GM12878 (cell line): Measurements from ENCODE around the gene SLC4A8. TPM values are rescaled to one million over a fixed set of nuclear protein-coding genes. Genes with fewer than 3 reads are reported as not detected.

Experiments
- BCL11A ChIP-seq: IDR thresholded peaks from 2 replicates; pipeline ENCODE4 v1.6.1; 2011; ENCODE audit warnings: low read depth, low read length
- BHLHE40 ChIP-seq, 2 experiments: fragments of 450-650 bp in 1 of 2; IDR thresholded peaks; 2 replicates each; pipeline ENCODE4 v1.6.1; 2011 to 2017; ENCODE audit warnings: low read depth in 2 of 2, borderline replicate concordance in 1 of 2, improper control_type of control experiment in 1 of 2, low read length in 1 of 2, mild to moderate bottlenecking in 1 of 2
- CBX5 ChIP-seq: sonication (generic); IDR thresholded peaks from 2 replicates; pipeline ENCODE4 v1.6.1; 2016; ENCODE audit warnings: low read depth, moderate library complexity, mild to moderate bottlenecking, inconsistent platforms
- CREB1 ChIP-seq: IDR thresholded peaks from 2 replicates; pipeline ENCODE4 v1.6.1; 2012; ENCODE audit warnings: low read depth, mild to moderate bottlenecking, inconsistent platforms
- DPF2 ChIP-seq: fragments of 450-650 bp; IDR thresholded peaks from 2 replicates; pipeline ENCODE4 v1.6.1; 2017; ENCODE audit warnings: mild to moderate bottlenecking
- FOS ChIP-seq: IDR thresholded peaks from 3 replicates; pipeline ENCODE4 v1.6.1; 2011; ENCODE audit warnings: borderline replicate concordance; ENCODE audit not compliant: insufficient read length; ENCODE audit errors: extremely low read depth
- HCFC1 ChIP-seq: fragments of 150-350 bp; IDR thresholded peaks from 2 replicates; pipeline ENCODE4 v1.6.1; 2014; ENCODE audit warnings: low read length
- HDGF ChIP-seq: fragments of 450-650 bp; IDR thresholded peaks from 2 replicates; pipeline ENCODE4 v1.6.1; 2016; ENCODE audit warnings: antibody characterized with exemption
- IKZF2 ChIP-seq, 2 experiments: fragments of 450-650 bp; IDR thresholded peaks; 2 replicates each; pipeline ENCODE4 v1.6.1; 2017; ENCODE audit warnings: mild to moderate bottlenecking in 2 of 2, moderate library complexity in 2 of 2
- JUND ChIP-seq: IDR thresholded peaks from 2 replicates; pipeline ENCODE4 v1.6.1; 2012; ENCODE audit warnings: low read depth, mild to moderate bottlenecking, low read length, improper control_type of control experiment, moderate library complexity
- KAT2A ChIP-seq: conservative IDR thresholded peaks from 2 replicates; pipeline ENCODE4 v1.6.1; 2011; ENCODE audit warnings: low read depth, low read length; ENCODE audit not compliant: control insufficient read depth
- MTA3 ChIP-seq: IDR thresholded peaks from 2 replicates; pipeline ENCODE4 v1.6.1; 2012; ENCODE audit warnings: low read length, inconsistent platforms, borderline replicate concordance
- NFYA ChIP-seq: IDR thresholded peaks from 2 replicates; pipeline ENCODE4 v1.6.1; 2011; ENCODE audit warnings: low read depth, mild to moderate bottlenecking, low read length, improper control_type of control experiment, borderline replicate concordance
- NR2F1 ChIP-seq: fragments of 450-650 bp; conservative IDR thresholded peaks from 2 replicates; pipeline ENCODE4 v1.6.1; 2017; ENCODE audit warnings: mild to moderate bottlenecking
- POLR2A ChIP-seq: IDR thresholded peaks from 2 replicates; pipeline ENCODE4 v1.6.1; 2011; ENCODE audit warnings: low read depth, mild to moderate bottlenecking, low read length
- RB1 ChIP-seq: fragments of 450-650 bp; formaldehyde crosslinking; IDR thresholded peaks from 2 replicates; pipeline ENCODE4 v1.6.1; 2017; ENCODE audit warnings: mild to moderate bottlenecking, borderline replicate concordance
- RELA ChIP-seq: fragments of 450-650 bp; IDR thresholded peaks from 2 replicates; pipeline ENCODE4 v1.8.0; 2014; ENCODE audit warnings: borderline replicate concordance; ENCODE audit not compliant: partially characterized antibody
- SMC3 ChIP-seq: IDR thresholded peaks from 2 replicates; pipeline ENCODE4 v1.6.1; 2011; ENCODE audit warnings: low read length, improper control_type of control experiment, borderline replicate concordance
- SP1 ChIP-seq: IDR thresholded peaks from one replicate; pipeline ENCODE4 v1.6.1; 2011; ENCODE audit warnings: low read depth, low read length
- TCF12 ChIP-seq: IDR thresholded peaks from 2 replicates; pipeline ENCODE4 v1.6.1; 2011; ENCODE audit warnings: low read depth, mild to moderate bottlenecking, low read length
- YY1 ChIP-seq: IDR thresholded peaks from 2 replicates; pipeline ENCODE4 v1.6.1; 2011; ENCODE audit warnings: low read depth, mild to moderate bottlenecking, low read length
- ZBED1 ChIP-seq: IDR thresholded peaks from 2 replicates; pipeline ENCODE4 v1.6.1; 2016; ENCODE audit warnings: borderline replicate concordance
- ZNF217 ChIP-seq: fragments of 450-650 bp; IDR thresholded peaks from 2 replicates; pipeline ENCODE4 v1.6.1; 2017; ENCODE audit warnings: antibody characterized with exemption, mild to moderate bottlenecking
- polyA plus RNA-seq, 11 experiments: library from polyadenylated mRNA; depleted of rRNA in 4 of 11; unstranded in 6 of 11; stranded (reverse) in 5 of 11; fragments of >200 nt; fragmentation: Nextera tagmentation in 4 of 11; fragmentation: Illumina TruSeq in 1 of 11; extraction: Ambion mirVana in 4 of 11; extraction: Trizol in 1 of 11; gene quantifications; 1 replicate in 1 of 11; 2 replicates in 10 of 11; pipeline versions ENCODE4 v1.2.1 to v1.2.3, GENCODE V29; 2011 to 2016; ENCODE audit warnings: inconsistent platforms in 2 of 11, missing spikeins in 2 of 11, low read depth in 1 of 11
- total RNA-seq, 4 experiments: library from RNA; depleted of rRNA in 3 of 4; stranded (reverse); fragments of >200 nt in 3 of 4; fragmentation: Illumina TruSeq in 1 of 4; extraction: Trizol in 1 of 4; gene quantifications; 2 replicates each; pipeline versions ENCODE4 v1.2.1 to v1.2.3, GENCODE V29; 2013 to 2021
- TF ChIP-seq, protein P1 (sequence below): IDR thresholded peaks from 2 replicates; pipeline ENCODE4 v1.6.1; 2012; ENCODE audit warnings: low read depth, low read length, improper control_type of control experiment
- TF ChIP-seq, protein P2 (sequence below): fragments of 450-650 bp; conservative IDR thresholded peaks from 2 replicates; pipeline ENCODE4 v1.6.1; 2017; ENCODE audit warnings: mild to moderate bottlenecking, moderate library complexity
- TF ChIP-seq, protein P3 (sequence below): IDR thresholded peaks from 2 replicates; pipeline ENCODE4 v1.6.1; 2011; ENCODE audit warnings: low read depth, mild to moderate bottlenecking, low read length, moderate library complexity, borderline replicate concordance; ENCODE audit errors: extremely low read depth
- TF ChIP-seq, protein P4 (sequence below), 3 experiments: IDR thresholded peaks in 2 of 3; conservative IDR thresholded peaks in 1 of 3; 2 replicates each; pipeline ENCODE4 v1.5.1; 2011; ENCODE audit warnings: low read depth in 3 of 3, low read length in 3 of 3, mild to moderate bottlenecking in 3 of 3, control low read depth in 2 of 3, moderate library complexity in 2 of 3, inconsistent platforms in 1 of 3, mixed read lengths in 1 of 3; ENCODE audit not compliant: control insufficient read depth in 2 of 3, insufficient read depth in 1 of 3; ENCODE audit errors: extremely low read depth in 1 of 3

SLC4A8 gene
- total and polyA plus RNA-seq, 10 of the 15 experiments (the other 5 are each of a cell fraction or from before 2014, with no cell fraction given) = 1.4 to 7.7 (median 3.7) TPM

DNA sequence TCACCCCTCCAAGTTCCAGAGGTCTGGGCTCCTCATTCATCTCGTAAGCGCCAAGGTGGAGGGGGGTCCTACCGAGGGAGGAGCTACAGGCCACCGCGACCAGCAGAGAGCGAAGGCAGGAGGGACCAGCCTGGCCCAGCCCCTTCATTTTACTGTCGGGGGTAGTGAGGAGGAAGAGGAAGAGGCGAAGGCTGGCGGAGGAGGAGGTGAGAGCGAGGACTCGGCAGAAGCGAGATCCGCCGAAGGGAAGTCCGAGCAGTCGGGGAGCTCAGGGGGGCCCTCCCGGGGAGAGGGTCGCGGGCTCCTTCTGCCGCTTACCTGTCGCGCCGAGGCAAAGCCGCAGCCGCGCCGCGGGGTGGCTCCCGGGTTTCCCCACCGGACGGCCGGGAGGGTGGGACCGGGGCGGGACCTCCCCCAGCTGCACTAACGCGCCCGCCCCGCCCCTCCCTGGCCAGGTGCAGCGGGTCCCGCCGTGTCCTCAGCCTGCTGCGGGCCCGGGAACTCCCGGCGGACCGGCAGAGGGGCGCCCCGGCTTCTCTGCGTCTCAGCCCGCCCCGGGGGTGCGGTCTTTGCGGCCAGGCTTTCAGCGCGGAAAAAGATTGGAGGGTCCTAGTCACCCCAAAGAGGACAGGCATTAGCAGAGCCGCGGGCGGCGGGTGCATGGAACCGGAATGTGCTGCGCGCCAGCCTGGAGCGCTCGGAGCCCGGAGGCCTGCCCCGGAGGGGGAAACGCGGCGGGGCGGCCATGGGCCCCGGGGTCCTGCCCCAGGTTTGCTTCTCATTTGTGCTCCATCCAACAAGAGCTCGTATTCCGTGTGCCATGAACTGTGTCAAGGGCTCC, 33.1 kb upstream of the SLC4A8 start, which contains the start of gene GALNT6 (continued):
- TF ChIP-seq MTA3 = no peak
- peak; percentile 53; the same call in 1 of the 2 replicates for TF ChIP-seq HDGF
- TF ChIP-seq, protein P1, sequence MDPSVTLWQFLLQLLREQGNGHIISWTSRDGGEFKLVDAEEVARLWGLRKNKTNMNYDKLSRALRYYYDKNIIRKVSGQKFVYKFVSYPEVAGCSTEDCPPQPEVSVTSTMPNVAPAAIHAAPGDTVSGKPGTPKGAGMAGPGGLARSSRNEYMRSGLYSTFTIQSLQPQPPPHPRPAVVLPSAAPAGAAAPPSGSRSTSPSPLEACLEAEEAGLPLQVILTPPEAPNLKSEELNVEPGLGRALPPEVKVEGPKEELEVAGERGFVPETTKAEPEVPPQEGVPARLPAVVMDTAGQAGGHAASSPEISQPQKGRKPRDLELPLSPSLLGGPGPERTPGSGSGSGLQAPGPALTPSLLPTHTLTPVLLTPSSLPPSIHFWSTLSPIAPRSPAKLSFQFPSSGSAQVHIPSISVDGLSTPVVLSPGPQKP = no peak
- TF ChIP-seq, protein P2, sequence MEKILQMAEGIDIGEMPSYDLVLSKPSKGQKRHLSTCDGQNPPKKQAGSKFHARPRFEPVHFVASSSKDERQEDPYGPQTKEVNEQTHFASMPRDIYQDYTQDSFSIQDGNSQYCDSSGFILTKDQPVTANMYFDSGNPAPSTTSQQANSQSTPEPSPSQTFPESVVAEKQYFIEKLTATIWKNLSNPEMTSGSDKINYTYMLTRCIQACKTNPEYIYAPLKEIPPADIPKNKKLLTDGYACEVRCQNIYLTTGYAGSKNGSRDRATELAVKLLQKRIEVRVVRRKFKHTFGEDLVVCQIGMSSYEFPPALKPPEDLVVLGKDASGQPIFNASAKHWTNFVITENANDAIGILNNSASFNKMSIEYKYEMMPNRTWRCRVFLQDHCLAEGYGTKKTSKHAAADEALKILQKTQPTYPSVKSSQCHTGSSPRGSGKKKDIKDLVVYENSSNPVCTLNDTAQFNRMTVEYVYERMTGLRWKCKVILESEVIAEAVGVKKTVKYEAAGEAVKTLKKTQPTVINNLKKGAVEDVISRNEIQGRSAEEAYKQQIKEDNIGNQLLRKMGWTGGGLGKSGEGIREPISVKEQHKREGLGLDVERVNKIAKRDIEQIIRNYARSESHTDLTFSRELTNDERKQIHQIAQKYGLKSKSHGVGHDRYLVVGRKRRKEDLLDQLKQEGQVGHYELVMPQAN = peak; percentile 62
- no peak for TF ChIP-seq KAT2A
- TF ChIP-seq, protein P3, sequence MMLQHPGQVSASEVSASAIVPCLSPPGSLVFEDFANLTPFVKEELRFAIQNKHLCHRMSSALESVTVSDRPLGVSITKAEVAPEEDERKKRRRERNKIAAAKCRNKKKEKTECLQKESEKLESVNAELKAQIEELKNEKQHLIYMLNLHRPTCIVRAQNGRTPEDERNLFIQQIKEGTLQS = no peak
- TF ChIP-seq RB1 = no peak
- peak; percentile 7; the same call in 1 of the 2 replicates for TF ChIP-seq YY1
- peak in 1 of 2 experiments; percentile 43; a peak in 1 of 4 replicates for TF ChIP-seq BHLHE40 (IDR thresholded peaks at IDR 0.05; ENCODE audit: borderline replicate concordance in 1 of 2, low read depth in 2 of 2, low read length in 1 of 2)
- TF ChIP-seq NFYA = no peak
- TF ChIP-seq CREB1 = no peak
- no peak for TF ChIP-seq SP1
- 0 out of 2 replicates have a peak, but pooled peaks have one; percentile 32 for TF ChIP-seq ZNF217
- TF ChIP-seq CBX5 = no peak
- no peak for TF ChIP-seq JUND
- TF ChIP-seq, protein P4, sequence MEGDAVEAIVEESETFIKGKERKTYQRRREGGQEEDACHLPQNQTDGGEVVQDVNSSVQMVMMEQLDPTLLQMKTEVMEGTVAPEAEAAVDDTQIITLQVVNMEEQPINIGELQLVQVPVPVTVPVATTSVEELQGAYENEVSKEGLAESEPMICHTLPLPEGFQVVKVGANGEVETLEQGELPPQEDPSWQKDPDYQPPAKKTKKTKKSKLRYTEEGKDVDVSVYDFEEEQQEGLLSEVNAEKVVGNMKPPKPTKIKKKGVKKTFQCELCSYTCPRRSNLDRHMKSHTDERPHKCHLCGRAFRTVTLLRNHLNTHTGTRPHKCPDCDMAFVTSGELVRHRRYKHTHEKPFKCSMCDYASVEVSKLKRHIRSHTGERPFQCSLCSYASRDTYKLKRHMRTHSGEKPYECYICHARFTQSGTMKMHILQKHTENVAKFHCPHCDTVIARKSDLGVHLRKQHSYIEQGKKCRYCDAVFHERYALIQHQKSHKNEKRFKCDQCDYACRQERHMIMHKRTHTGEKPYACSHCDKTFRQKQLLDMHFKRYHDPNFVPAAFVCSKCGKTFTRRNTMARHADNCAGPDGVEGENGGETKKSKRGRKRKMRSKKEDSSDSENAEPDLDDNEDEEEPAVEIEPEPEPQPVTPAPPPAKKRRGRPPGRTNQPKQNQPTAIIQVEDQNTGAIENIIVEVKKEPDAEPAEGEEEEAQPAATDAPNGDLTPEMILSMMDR (IDR thresholded peaks at IDR 0.05 in 2 of 3, conservative IDR thresholded peaks at IDR 0.05 in 1 of 3; ENCODE audit: control insufficient read depth in 2 of 3, extremely low read depth in 1 of 3, insufficient read depth in 1 of 3, low read depth in 3 of 3, low read length in 3 of 3) = no peak
- TF ChIP-seq TCF12 = peak; percentile 82; the same call in 1 of the 2 replicates
- TF ChIP-seq IKZF2 (IDR thresholded peaks at IDR 0.05) = no peak
- TF ChIP-seq ZBED1 = no peak; the same call in 1 of the 2 replicates
- 0 out of 2 replicates have a peak, but pooled peaks have one; percentile 25 for TF ChIP-seq NR2F1
- peak; percentile 85 for TF ChIP-seq POLR2A
- TF ChIP-seq SMC3 = no peak
- TF ChIP-seq DPF2 = no peak; the same call in 1 of the 2 replicates
- TF ChIP-seq FOS = no peak
- TF ChIP-seq RELA = no peak
- no peak for TF ChIP-seq BCL11A
- TF ChIP-seq HCFC1 = no peak
